ENCODE data around the gene CERKL. TPM values are rescaled to one million over a fixed set of nuclear protein-coding genes. Genes with fewer than 3 reads are reported as not detected.

Gene CERKL
- total and polyA plus RNA-seq, 9 of the 15 experiments (the other 6 are each of a cell fraction or from before 2014, with no cell fraction given): 0.04 to 0.08 TPM; not detected in 7

DNA sequence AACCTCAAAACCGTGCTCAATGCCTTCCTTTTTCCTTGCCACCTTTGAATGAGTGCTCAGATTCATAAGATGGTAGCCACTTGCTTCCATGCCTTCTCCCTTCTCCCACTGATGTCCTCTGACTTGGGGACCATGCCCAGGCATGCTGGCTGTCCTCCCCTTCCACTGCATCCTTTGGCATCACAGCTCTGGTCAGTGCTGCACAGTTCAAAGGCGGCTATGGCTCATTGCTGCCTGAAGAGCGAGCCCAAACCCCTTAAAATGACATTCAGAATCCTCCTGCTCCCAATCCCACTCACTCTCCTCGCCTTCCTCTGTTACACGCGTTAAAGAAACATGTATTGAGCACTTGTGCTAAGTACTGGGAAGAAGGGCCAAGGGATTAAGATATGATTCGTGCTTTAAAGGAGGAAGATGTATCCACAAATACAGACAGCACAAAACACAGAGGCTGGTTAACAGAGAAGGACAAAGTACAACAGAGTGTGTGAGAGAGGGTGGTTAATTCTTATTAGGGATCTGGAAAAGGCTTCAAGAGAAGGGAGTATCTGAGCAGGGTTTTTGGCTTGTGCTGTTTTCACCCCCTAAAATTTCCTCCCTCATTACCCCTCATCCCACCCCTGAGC lies 81.8 kb downstream of the CERKL start:
- FAIRE-seq (no peak), ATAC-seq (no peak), DNase-seq (ENCODE audit: extremely low read depth in 1 of 4, low spot score in 3 of 4) (no peak)
- H3K79me2 ChIP-seq (ENCODE audit: control insufficient read depth, insufficient read depth, low read length): no peaks in the 10 kb centered on the region
- no peak overlapping the region for H2AFZ ChIP-seq (ENCODE audit: low read depth, low read length)
- intact Hi-C loops (cut with micrococcal nuclease) (no loop called here), in situ Hi-C loops (cut with MboI) (no loop called here)
- TF ChIP-seq COPS2 (conservative IDR thresholded peaks at IDR 0.05): no peak
- TF ChIP-seq TBL1XR1 (IDR thresholded peaks at IDR 0.05; ENCODE audit: low read length in 2 of 2): no peak
- H3K36me3 ChIP-seq (ENCODE audit: control insufficient read depth, insufficient read depth, low read length): no peaks in the 10 kb centered on the region
- H4K20me1 ChIP-seq (replicated peaks; ENCODE audit: control insufficient read depth, insufficient read depth, low read length): no peaks in the 10 kb centered on the region
- H3K9me3 ChIP-seq (replicated peaks; ENCODE audit: control insufficient read depth, insufficient read depth, low read depth, low read length): no peaks in the 10 kb centered on the region; the same call in 1 of the 2 replicates
- no peaks in the 10 kb centered on the region for H3K27me3 ChIP-seq (ENCODE audit: control insufficient read depth in 2 of 2, insufficient read depth in 2 of 2, low read length in 2 of 2)
- no peaks in the 10 kb centered on the region for H3K4me1 ChIP-seq (replicated peaks in 1 of 2; ENCODE audit: control insufficient read depth in 2 of 2, insufficient read depth in 2 of 2, low read length in 2 of 2)
- WGBS (ENCODE audit: insufficient coverage, low coverage, missing lambda C conversion rate): 0% methylated on average over 7 of the region's 7 CpGs
- POLR2A ChIA-PET: no interaction called here
- H3K9ac ChIP-seq (ENCODE audit: insufficient read depth in 1 of 2, low read depth in 2 of 2, low read length in 2 of 2): no peak overlapping the region
- no peak overlapping the region for H3K4me3 ChIP-seq
- H3K27ac ChIP-seq (ENCODE audit: extremely low read depth, low read depth, low read length): no peak overlapping the region
- BruUV-seq (replicated peaks): no TSS peak
- CTCF ChIA-PET (ENCODE audit: low intra/inter-chr PET ratio): interaction anchor here (0.5 kb wide), 1 partner anchor 243 kb away, joined by 7 read pairs; no protein-coding TSS in a partner anchor
- no peaks in the 10 kb centered on the region for H3K9me1 ChIP-seq (ENCODE audit: control insufficient read depth, insufficient read depth, low read length)
- no peak overlapping the region for H3K4me2 ChIP-seq (ENCODE audit: insufficient read depth, low read length)

DNA sequence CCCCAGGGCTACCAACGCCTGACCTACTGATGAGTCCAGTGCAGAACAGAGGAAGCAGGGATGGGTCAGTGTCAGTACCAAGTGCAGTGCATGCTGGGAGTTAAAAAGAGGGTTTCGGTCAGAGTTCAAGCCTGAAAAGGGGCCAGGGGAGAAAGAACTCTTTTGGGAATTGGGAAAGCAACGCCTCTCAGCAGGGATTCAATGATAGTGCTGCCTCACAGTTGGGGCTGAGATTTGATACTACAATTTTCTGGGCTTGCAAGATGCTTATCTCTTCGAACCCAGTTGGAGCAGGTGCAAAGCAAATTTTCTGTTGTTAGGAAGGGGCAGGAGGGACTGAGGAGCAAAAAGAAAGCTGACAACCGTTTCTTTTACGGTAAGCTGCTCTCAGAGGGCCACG lies 82.6 kb downstream of the CERKL start:
- Histone ChIP-seq H3K79me2 (ENCODE audit: control insufficient read depth, insufficient read depth, low read length) (no peaks in the 10 kb centered on the region), H3K9me1 (ENCODE audit: control insufficient read depth, insufficient read depth, low read length) (no peaks in the 10 kb centered on the region), H3K9me3 (replicated peaks; ENCODE audit: control insufficient read depth, insufficient read depth, low read depth, low read length) (no peaks in the 10 kb centered on the region; the same call in 1 of the 2 replicates), H3K36me3 (ENCODE audit: control insufficient read depth, insufficient read depth, low read length) (no peaks in the 10 kb centered on the region), H3K27me3 (ENCODE audit: control insufficient read depth in 2 of 2, insufficient read depth in 2 of 2, low read length in 2 of 2) (no peaks in the 10 kb centered on the region), H2AFZ (ENCODE audit: low read depth, low read length) (no peak overlapping the region), H3K4me3 (no peak overlapping the region), H3K4me1 (replicated peaks in 1 of 2; ENCODE audit: control insufficient read depth in 2 of 2, insufficient read depth in 2 of 2, low read length in 2 of 2) (no peaks in the 10 kb centered on the region), H3K9ac (ENCODE audit: insufficient read depth in 1 of 2, low read depth in 2 of 2, low read length in 2 of 2) (no peak overlapping the region), H3K4me2 (ENCODE audit: insufficient read depth, low read length) (no peak overlapping the region), H4K20me1 (replicated peaks; ENCODE audit: control insufficient read depth, insufficient read depth, low read length) (no peaks in the 10 kb centered on the region), H3K27ac (ENCODE audit: extremely low read depth, low read depth, low read length) (no peak overlapping the region)
- DNase-seq (ENCODE audit: extremely low read depth in 1 of 4, low spot score in 3 of 4): no peak
- no peak for FAIRE-seq
- POLR2A ChIA-PET: no interaction called here
- intact Hi-C loops (cut with micrococcal nuclease) (loop anchor here (5.0 kb wide), 1 partner anchor 143 kb away; no protein-coding TSS in a partner anchor), in situ Hi-C loops (cut with MboI) (no loop called here)
- CTCF ChIA-PET (ENCODE audit: low intra/inter-chr PET ratio): no interaction called here
- WGBS (ENCODE audit: insufficient coverage, low coverage, missing lambda C conversion rate): 2% methylated on average over 7 of the region's 7 CpGs
- no TSS peak for BruUV-seq (replicated peaks)
- ATAC-seq: no peak
- TF ChIP-seq HCFC1 (IDR thresholded peaks at IDR 0.05; ENCODE audit: low read depth, low read length): no peak
- TF ChIP-seq IFI16 (CRISPR knock-in tag; IDR thresholded peaks at IDR 0.05): no peak
- no peak for TF ChIP-seq ELF1 (tag; IDR thresholded peaks at IDR 0.05)
- TF ChIP-seq NCOA2 (IDR thresholded peaks at IDR 0.05; ENCODE audit: partially characterized antibody in 2 of 2): no peak
- no peak for TF ChIP-seq ZNF124 (CRISPR knock-in tag; IDR thresholded peaks at IDR 0.05)
- TF ChIP-seq, protein P1, sequence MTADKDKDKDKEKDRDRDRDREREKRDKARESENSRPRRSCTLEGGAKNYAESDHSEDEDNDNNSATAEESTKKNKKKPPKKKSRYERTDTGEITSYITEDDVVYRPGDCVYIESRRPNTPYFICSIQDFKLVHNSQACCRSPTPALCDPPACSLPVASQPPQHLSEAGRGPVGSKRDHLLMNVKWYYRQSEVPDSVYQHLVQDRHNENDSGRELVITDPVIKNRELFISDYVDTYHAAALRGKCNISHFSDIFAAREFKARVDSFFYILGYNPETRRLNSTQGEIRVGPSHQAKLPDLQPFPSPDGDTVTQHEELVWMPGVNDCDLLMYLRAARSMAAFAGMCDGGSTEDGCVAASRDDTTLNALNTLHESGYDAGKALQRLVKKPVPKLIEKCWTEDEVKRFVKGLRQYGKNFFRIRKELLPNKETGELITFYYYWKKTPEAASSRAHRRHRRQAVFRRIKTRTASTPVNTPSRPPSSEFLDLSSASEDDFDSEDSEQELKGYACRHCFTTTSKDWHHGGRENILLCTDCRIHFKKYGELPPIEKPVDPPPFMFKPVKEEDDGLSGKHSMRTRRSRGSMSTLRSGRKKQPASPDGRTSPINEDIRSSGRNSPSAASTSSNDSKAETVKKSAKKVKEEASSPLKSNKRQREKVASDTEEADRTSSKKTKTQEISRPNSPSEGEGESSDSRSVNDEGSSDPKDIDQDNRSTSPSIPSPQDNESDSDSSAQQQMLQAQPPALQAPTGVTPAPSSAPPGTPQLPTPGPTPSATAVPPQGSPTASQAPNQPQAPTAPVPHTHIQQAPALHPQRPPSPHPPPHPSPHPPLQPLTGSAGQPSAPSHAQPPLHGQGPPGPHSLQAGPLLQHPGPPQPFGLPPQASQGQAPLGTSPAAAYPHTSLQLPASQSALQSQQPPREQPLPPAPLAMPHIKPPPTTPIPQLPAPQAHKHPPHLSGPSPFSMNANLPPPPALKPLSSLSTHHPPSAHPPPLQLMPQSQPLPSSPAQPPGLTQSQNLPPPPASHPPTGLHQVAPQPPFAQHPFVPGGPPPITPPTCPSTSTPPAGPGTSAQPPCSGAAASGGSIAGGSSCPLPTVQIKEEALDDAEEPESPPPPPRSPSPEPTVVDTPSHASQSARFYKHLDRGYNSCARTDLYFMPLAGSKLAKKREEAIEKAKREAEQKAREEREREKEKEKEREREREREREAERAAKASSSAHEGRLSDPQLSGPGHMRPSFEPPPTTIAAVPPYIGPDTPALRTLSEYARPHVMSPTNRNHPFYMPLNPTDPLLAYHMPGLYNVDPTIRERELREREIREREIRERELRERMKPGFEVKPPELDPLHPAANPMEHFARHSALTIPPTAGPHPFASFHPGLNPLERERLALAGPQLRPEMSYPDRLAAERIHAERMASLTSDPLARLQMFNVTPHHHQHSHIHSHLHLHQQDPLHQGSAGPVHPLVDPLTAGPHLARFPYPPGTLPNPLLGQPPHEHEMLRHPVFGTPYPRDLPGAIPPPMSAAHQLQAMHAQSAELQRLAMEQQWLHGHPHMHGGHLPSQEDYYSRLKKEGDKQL (CRISPR knock-in tag; IDR thresholded peaks at IDR 0.05; ENCODE audit: borderline replicate concordance): no peak
- no peak for TF ChIP-seq FOXM1 (IDR thresholded peaks at IDR 0.05; ENCODE audit: low read depth)
- no peak for TF ChIP-seq FOXM1 (CRISPR knock-in tag; IDR thresholded peaks at IDR 0.05; ENCODE audit: low read depth)
- TF ChIP-seq NRF1 (conservative IDR thresholded peaks at IDR 0.05 in 1 of 2, IDR thresholded peaks at IDR 0.05 in 1 of 2): no peak

All from K562 (cell line).